ENCODE measurements around the gene C14orf180. TPM values are rescaled to one million over a fixed set of nuclear protein-coding genes. Genes with fewer than 3 reads are reported as not detected.

Gene C14orf180
- total RNA-seq, 2 experiments from 2014 or later, result not detected

GRCh38 chr14:104545942-104546501, 33.5 kb upstream of the C14orf180 start:
- H3K36me3 Mint-ChIP-seq (ENCODE audit: low read depth), result no peaks in the 10 kb centered on the region
- no peak overlapping the region for H3K4me3 Mint-ChIP-seq
- POLR2A ChIA-PET, result no interaction called here
- CTCF ChIA-PET, result no interaction called here
- ATAC-seq (no peak), DNase-seq (no peak)
- no peak overlapping the region for H3K27ac Mint-ChIP-seq
- peaks cover 7% of the 10 kb centered on the region for H3K27me3 Mint-ChIP-seq (ENCODE audit: low read depth)
- no peaks in the 10 kb centered on the region for H3K9me3 Mint-ChIP-seq (ENCODE audit: insufficient read depth)
- H3K4me1 Mint-ChIP-seq (ENCODE audit: low read depth), result no peaks in the 10 kb centered on the region

- CTCF ChIA-PET, result no interaction called here
Measured at GRCh38 chr14:104546591-104547309, 32.8 kb upstream of the C14orf180 start.

GRCh38 chr14:104547310-104547997, 32.1 kb upstream of the C14orf180 start:
- H3K9me3 Mint-ChIP-seq (ENCODE audit: insufficient read depth), result no peaks in the 10 kb centered on the region
- peaks cover 5% of the 10 kb centered on the region for H3K27me3 Mint-ChIP-seq (ENCODE audit: low read depth)
- POLR2A ChIA-PET, result no interaction called here
- no peaks in the 10 kb centered on the region for H3K4me1 Mint-ChIP-seq (ENCODE audit: low read depth)
- no peak for ATAC-seq
- no peak overlapping the region for H3K27ac Mint-ChIP-seq
- CTCF ChIA-PET, result no interaction called here
- no peak overlapping the region for H3K4me3 Mint-ChIP-seq
- DNase-seq, result no peak
- no peaks in the 10 kb centered on the region for H3K36me3 Mint-ChIP-seq (ENCODE audit: low read depth)

More at GRCh38 chr14:104546591-104547309, 32.8 kb upstream of the C14orf180 start:
- POLR2A ChIA-PET, result no interaction called here
- Mint-ChIP-seq H3K27me3 (ENCODE audit: low read depth) (peaks cover 7% of the 10 kb centered on the region), H3K27ac (no peak overlapping the region), H3K9me3 (ENCODE audit: insufficient read depth) (no peaks in the 10 kb centered on the region), H3K4me1 (ENCODE audit: low read depth) (no peaks in the 10 kb centered on the region), H3K4me3 (no peak overlapping the region), H3K36me3 (ENCODE audit: low read depth) (no peaks in the 10 kb centered on the region)
- ATAC-seq (no peak), DNase-seq (no peak)

GRCh38 chr14:104547998-104548700, 31.4 kb upstream of the C14orf180 start:
- POLR2A ChIA-PET, result no interaction called here

GRCh38 chr14:104548802-104549535, 30.6 kb upstream of the C14orf180 start:
- ATAC-seq (no peak), DNase-seq (no peak)
- Mint-ChIP-seq H3K27me3 (ENCODE audit: low read depth) (peaks cover 2% of the 10 kb centered on the region), H3K27ac (no peak overlapping the region), H3K4me3 (no peak overlapping the region), H3K9me3 (ENCODE audit: insufficient read depth) (no peaks in the 10 kb centered on the region), H3K36me3 (ENCODE audit: low read depth) (no peaks in the 10 kb centered on the region), H3K4me1 (ENCODE audit: low read depth) (no peaks in the 10 kb centered on the region)
- CTCF ChIA-PET, result no interaction called here
- POLR2A ChIA-PET, result no interaction called here

More at GRCh38 chr14:104547998-104548700, 31.4 kb upstream of the C14orf180 start:
- Mint-ChIP-seq H3K27me3 (ENCODE audit: low read depth) (peaks cover 2% of the 10 kb centered on the region), H3K36me3 (ENCODE audit: low read depth) (no peaks in the 10 kb centered on the region), H3K27ac (no peak overlapping the region), H3K4me1 (ENCODE audit: low read depth) (no peaks in the 10 kb centered on the region), H3K4me3 (no peak overlapping the region), H3K9me3 (ENCODE audit: insufficient read depth) (no peaks in the 10 kb centered on the region)
- ATAC-seq (no peak), DNase-seq (no peak)
- CTCF ChIA-PET, result no interaction called here

GRCh38 chr14:104549536-104550339, 29.8 kb upstream of the C14orf180 start:
- ATAC-seq (no peak), DNase-seq (no peak)
- Mint-ChIP-seq H3K27me3 (ENCODE audit: low read depth) (peaks cover 1% of the 10 kb centered on the region), H3K27ac (no peak overlapping the region), H3K36me3 (ENCODE audit: low read depth) (no peaks in the 10 kb centered on the region), H3K4me3 (no peak overlapping the region), H3K9me3 (ENCODE audit: insufficient read depth) (no peaks in the 10 kb centered on the region), H3K4me1 (ENCODE audit: low read depth) (no peaks in the 10 kb centered on the region)
- POLR2A ChIA-PET, result no interaction called here
- CTCF ChIA-PET, result no interaction called here

- no peak overlapping the region for H3K27ac Mint-ChIP-seq
Measured at GRCh38 chr14:104550340-104550860, 29.2 kb upstream of the C14orf180 start.

GRCh38 chr14:104550861-104551728, 28.5 kb upstream of the C14orf180 start:
- CTCF ChIA-PET, result no interaction called here
- no peak for DNase-seq
- Mint-ChIP-seq H3K4me3 (no peak overlapping the region), H3K9me3 (ENCODE audit: insufficient read depth) (no peaks in the 10 kb centered on the region), H3K27ac (no peak overlapping the region), H3K4me1 (ENCODE audit: low read depth) (no peaks in the 10 kb centered on the region), H3K36me3 (ENCODE audit: low read depth) (no peaks in the 10 kb centered on the region), H3K27me3 (ENCODE audit: low read depth) (no peaks in the 10 kb centered on the region)
- POLR2A ChIA-PET, result no interaction called here
- no peak for ATAC-seq

More at GRCh38 chr14:104550340-104550860, 29.2 kb upstream of the C14orf180 start:
- no peaks in the 10 kb centered on the region for H3K9me3 Mint-ChIP-seq (ENCODE audit: insufficient read depth)
- H3K4me3 Mint-ChIP-seq, result no peak overlapping the region
- CTCF ChIA-PET, result no interaction called here
- H3K4me1 Mint-ChIP-seq (ENCODE audit: low read depth), result no peaks in the 10 kb centered on the region
- H3K36me3 Mint-ChIP-seq (ENCODE audit: low read depth), result no peaks in the 10 kb centered on the region
- POLR2A ChIA-PET, result no interaction called here
- ATAC-seq, result no peak
- no peaks in the 10 kb centered on the region for H3K27me3 Mint-ChIP-seq (ENCODE audit: low read depth)
- no peak for DNase-seq

- Mint-ChIP-seq H3K27me3 (ENCODE audit: low read depth) (no peaks in the 10 kb centered on the region), H3K4me3 (no peak overlapping the region), H3K9me3 (ENCODE audit: insufficient read depth) (no peaks in the 10 kb centered on the region), H3K36me3 (ENCODE audit: low read depth) (no peaks in the 10 kb centered on the region), H3K27ac (no peak overlapping the region), H3K4me1 (ENCODE audit: low read depth) (no peaks in the 10 kb centered on the region)
- CTCF ChIA-PET, result no interaction called here
- POLR2A ChIA-PET, result no interaction called here
- no peak for DNase-seq
- no peak for ATAC-seq
Measured at GRCh38 chr14:104551851-104552737, 27.5 kb upstream of the C14orf180 start.

GRCh38 chr14:104552738-104553125, 26.8 kb upstream of the C14orf180 start:
- Mint-ChIP-seq H3K4me1 (ENCODE audit: low read depth) (no peaks in the 10 kb centered on the region), H3K36me3 (ENCODE audit: low read depth) (no peaks in the 10 kb centered on the region), H3K4me3 (no peak overlapping the region), H3K27ac (no peak overlapping the region), H3K9me3 (ENCODE audit: insufficient read depth) (no peaks in the 10 kb centered on the region), H3K27me3 (ENCODE audit: low read depth) (no peaks in the 10 kb centered on the region)
- CTCF ChIA-PET, result no interaction called here
- POLR2A ChIA-PET, result no interaction called here
- DNase-seq, result no peak
- no peak for ATAC-seq

Measured in activated CD8-positive, alpha-beta T cell treated with anti-CD3 and anti-CD28 coated beads, Interleukin-2, amount 10 ng/mL, durations not matched to agents 7 days and 5 days (primary cell).